Left renal cortex interstitium (tissue), 4 donors: ENCODE measurements around the gene HOXA4. TPM values are rescaled to one million over a fixed set of nuclear protein-coding genes. Genes with fewer than 3 reads are reported as not detected.

Source experiments
- DNase-seq, 4 donors: peaks; one replicate each; pipeline ENCODE4 v3.0.0-alpha.2; 2013; ENCODE audit warnings: low read depth in 4 of 4, low spot score in 2 of 4, missing footprints in 1 of 4
- polyA plus RNA-seq, 4 donors: library from polyadenylated mRNA; unstranded; fragments of 120-200 nt; gene quantifications; one replicate each; pipeline ENCODE4 v1.2.1, GENCODE V29; 2013; ENCODE audit not compliant: insufficient read length in 4 of 4

The HOXA4 gene
- polyA plus RNA-seq, 4 donors: 18.9 to 25.5 (median 22.2) TPM

GRCh38 chr7:27098578-27099451, 31.7 kb downstream of the HOXA4 start:
- peak in 3 of 4 donors; percentile 80 to 94 (median 82) for DNase-seq

- DNase-seq: no peak
Observed at GRCh38 chr7:27097686-27098577, 32.6 kb downstream of the HOXA4 start.

DNA sequence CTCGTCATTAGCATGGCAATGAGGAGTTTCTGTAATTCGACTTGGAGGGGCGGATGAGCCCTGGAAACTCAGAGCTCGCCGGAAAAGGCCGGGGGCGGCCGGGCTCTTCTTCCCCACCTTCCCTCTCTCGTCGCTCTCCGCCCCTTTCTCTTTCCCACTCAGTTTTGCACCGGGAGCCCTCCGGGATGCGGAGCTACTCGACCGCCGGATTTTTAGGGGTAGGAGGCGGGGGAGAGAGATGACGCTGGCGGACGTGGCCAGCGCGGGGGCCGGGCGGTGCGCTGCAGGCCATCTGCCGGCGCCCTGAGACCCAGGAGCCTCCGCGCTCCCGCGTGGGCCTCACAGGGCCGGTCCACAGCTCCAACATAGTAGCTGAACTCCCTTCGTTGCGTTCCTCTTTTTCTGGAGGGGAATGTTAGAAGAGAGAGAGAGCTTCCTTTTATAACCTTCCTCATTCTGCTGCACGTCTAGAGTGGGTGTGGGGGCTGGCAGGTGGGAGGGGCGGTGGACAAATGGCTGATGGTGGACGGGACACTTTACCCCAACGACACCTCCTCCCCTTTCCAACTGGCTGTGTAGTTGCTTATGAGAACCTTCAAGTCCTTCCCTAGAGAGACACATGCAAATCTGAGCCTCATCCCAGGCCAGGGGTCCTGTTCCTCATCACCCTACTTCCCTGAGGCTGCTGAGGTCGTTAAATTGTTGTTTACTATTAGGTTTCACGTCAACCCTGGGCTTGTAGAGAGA, 33.6 kb downstream of the HOXA4 start:
- peak in 2 of 4 donors; percentile 47 to 58 for DNase-seq

DNA sequence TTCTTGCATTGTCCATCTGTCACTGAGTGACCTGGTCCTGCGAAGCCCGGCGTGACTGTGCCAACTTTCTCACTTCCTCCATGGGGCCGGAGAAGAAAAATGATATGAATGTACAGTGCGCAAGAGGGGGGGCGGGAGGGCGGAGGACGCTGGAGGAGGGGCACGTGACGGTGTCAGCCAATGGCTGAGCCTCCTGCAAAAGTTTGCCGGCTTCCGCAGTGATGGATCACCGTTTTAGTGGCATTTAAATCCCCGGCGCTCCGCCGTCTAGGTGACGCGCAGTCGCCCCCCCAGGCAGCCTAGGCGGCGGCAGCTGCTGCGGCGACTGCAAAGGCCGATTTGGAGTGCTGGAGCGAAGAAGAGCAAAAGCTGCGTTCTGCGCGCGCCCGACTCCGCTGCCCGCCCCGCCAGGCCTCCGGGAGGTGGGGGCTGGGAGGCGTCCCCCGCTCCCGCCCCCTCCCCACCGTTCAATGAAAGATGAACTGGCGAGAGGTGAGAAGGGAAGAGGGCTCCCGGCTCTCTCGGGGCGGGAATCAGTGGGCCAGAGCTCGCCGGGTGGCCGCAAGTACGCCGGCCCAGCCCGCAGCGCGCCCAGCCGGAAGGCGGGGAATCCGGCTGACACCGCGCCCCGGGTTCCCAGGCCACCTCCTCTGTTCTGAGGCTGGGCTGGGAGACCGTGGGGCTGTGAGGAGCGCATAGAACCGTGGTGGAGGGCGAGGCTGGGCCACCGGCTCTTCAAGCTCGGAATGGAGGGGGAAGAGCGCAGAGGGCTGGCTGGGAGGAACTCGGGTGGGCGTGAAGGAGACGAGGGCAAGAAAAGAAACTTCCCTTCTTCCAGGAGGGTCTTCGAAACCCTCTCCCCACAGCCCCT, 34.4 kb downstream of the HOXA4 start, which contains the start of gene HOXA1:
HOXA1 (minus strand) TSS at position 104 of the 871 bp plus-strand sequence; CDS start at position 16, 88 bp downstream.
- peak in 2 of 4 donors; percentile 82 to 88 for DNase-seq

DNA sequence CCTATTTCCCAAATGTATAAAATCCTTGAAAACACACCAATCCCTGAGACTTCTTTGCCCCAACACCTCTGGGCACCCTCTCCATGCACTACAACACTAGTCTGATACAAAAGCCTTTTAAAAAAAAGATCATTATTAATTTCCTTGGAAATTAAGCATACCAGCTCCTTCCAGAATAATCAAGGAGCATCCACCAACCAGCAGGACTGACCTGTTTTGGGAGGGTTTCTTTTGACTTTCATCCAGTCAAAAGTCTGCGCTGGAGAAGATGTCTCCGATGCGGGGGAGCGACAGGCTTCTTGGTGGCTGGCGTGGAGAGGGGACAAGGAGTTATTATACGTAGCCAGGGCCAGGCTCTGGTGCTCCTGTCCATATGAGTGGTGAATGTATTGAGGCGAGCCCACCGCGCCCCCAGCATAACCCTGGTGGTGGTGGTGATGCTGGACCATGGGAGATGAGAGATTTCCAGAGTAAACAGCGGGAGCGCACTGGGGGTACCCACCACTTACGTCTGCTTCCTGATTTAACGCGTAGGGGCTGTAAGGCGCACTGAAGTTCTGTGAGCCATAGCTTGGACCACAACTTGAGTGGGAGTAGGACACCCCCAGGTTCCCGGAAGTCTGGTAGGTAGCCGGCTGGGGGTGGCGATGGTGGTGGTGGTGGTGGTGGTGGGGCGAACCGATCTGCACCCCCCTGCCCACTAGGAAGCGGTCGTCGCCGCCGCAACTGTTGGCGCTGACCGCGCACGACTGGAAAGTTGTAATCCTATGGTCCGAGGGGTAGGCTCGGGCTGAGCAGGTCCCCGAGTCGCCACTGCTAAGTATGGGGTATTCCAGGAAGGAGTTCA, 35.3 kb downstream of the HOXA4 start:
- DNase-seq: peak in 2 of 4 donors; percentile 37 to 43

DNA sequence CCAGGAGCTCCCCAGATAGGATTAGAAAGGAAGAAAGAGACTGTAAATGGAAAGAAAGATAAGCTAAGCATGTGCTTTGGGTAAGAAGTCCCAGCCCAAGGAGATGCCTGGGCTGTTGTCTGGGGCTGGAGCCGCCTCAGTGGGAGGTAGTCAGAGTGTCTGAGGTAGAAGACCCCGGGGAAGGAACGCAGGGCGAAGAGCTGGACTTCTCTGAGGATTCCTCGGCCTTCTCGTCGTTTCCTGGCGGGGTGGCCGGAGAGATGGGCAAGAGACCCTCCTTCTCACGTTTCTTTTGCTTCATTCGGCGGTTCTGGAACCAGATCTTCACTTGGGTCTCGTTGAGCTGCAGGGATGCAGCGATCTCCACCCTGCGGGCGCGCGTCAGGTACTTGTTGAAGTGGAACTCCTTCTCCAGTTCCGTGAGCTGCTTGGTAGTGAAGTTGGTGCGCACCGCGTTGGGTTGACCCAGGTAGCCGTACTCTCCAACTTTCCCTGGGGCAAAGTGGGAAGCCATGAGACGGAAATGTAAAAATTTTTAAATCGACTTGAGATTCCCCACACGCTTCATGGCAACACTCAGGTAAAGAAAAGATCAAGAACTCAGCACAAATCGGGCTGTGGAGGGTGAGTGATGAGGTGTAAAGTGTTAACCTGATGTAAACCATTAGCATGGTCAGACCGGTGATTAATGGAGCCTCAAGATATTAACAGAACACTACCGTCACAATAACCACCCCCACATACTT, 36.1 kb downstream of the HOXA4 start:
- no peak for DNase-seq

GRCh38 chr7:27093184-27093895, 37.2 kb downstream of the HOXA4 start:
- DNase-seq: no peak

DNA sequence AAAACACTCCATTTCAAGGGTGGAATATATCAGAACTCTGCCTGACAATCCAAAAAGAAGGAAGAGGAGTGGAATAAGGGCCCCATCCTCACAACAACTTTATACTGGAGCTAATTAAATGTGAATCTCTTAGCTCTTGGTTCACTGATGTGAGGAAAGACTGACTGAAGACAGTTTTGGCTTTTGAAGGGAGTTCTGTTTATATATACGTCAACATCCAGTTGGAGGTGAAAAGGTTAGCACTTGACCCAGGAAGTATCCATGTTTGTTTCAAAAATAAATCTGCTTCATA, 37.8 kb downstream of the HOXA4 start:
- peak in 1 of 4 donors; percentile 39 for DNase-seq

DNA sequence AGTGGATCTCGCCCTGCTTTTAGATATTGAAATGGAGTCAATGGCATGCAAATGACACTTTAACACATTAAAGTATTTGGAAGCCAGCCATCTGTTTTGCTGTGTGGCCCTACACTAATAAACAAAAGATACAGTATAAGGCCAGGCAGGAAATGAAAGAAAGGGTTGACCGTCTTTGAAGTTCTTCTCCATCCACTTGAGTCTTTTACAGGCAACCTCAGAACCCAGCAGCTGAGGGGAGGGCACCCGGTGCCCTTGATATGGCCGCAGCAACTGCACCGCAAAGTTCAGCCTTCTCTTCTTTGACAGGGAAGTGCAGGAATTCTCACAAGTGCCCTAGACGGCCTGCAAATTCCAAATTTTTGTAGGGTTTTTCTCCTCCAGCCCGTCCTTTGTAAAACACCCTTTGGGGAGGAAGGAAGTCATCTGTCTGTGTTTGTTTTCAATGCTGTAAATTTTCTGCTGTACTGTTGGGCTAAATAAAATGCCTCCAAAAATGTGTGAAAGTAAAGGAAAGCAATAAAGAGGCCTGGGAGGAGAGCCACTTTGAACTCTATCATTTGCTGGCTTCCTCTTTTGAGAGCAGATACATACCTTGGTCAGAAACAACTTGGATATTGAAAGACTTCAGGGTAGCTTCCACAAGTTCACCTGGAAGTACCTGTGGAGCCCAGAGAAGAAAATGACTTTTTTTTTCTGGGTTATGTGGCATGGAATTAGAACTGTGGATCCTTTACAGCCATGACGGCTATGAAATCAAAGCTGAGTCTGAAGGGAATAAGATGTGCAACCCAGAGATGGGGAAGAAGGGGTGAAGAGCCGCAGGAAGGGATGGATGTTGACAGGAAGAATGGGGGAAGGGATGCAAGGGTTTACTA, 38.4 kb downstream of the HOXA4 start:
- DNase-seq: peak in 2 of 4 donors; percentile 57 to 76

DNA sequence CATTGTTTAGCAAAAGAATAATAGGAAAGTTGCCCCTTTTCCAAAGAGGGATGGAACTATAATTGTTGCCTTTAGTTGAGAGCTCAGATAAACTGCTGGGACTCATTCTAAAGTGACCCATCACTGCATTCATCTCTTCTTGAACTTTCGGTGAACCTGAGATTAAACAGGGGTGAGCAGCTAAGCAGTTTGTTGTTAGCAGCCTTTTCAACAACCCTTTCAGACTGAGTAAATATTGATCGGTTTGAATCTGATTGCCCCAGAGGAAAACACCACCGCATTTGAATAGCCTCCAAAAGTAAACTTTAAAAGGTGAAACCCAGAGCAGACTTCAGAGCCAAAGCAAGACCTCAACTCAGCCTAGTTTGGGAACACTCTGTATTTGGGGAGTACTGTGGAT, 39.5 kb downstream of the HOXA4 start:
- no peak for DNase-seq

GRCh38 chr7:27088002-27088922, 42.3 kb downstream of the HOXA4 start:
- DNase-seq: peak in 1 of 4 donors; percentile 29

GRCh38 chr7:27083646-27084045, 46.9 kb downstream of the HOXA4 start:
- DNase-seq: no peak

DNA sequence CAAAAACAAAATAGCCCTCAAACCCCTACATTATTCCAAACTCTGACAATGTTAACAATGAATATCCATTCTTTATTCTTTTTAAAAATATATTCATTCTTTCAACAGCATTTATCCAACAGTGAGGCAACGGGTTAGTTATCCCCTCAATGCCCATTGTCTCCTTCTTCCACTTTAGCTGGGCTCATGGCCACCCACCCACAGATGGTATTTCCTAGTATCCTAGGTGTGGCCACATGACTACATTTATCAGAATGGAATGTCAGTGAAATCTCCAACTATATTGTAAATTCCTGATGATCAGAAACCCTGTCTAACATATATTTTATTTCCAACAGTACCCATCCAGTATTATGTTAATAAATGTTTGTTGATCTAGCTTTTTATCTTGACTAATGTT, 48.4 kb downstream of the HOXA4 start:
- DNase-seq: no peak

- no peak for DNase-seq
Observed at GRCh38 chr7:27080844-27081436, 49.6 kb downstream of the HOXA4 start.
